ENCODE results near the gene NFIA.

GRCh38 chr1:61124078-61124477 lies 41.7 kb downstream of the NFIA start:
- TF ChIP-seq POLR2AphosphoS5 (IDR thresholded peaks at IDR 0.05) (no peak), CTCF (IDR thresholded peaks at IDR 0.05) (no peak), POLR2A (IDR thresholded peaks at IDR 0.05) (no peak), EP300 (IDR thresholded peaks at IDR 0.05) (no peak)
